COLO668 (cell line): ENCODE measurements around the gene KLHDC3.
"Not testable (repeated sequence)": the region's sequence is repeated elsewhere in the genome, so short reads cannot be mapped to it uniquely, and the experiment has no call there.

ENCODE experiments used
- DNase-seq: peaks from one replicate; lab custom pipeline; 2025; ENCODE audit not compliant: unreplicated experiment; lab: John Stamatoyannopoulos, UW

KLHDC3 gene

GRCh38 chr6:42988486-42989020 is 25.5 kb upstream of the KLHDC3 start:
- DNase-seq, result no peak

GRCh38 chr6:42989923-42990322 is 24.1 kb upstream of the KLHDC3 start:
- DNase-seq, result no peak

GRCh38 chr6:42993445-42993844 is 20.6 kb upstream of the KLHDC3 start:
- no peak for DNase-seq

GRCh38 chr6:42996513-42996912 is 17.5 kb upstream of the KLHDC3 start:
- DNase-seq, result no peak

- DNase-seq, result not testable (repeated sequence)
Observed at GRCh38 chr6:42998205-42998604, 15.8 kb upstream of the KLHDC3 start.

- no peak for DNase-seq
Observed at GRCh38 chr6:43001843-43002242, 12.2 kb upstream of the KLHDC3 start.

- no peak for DNase-seq
Observed at GRCh38 chr6:43005844-43006243, 8.2 kb upstream of the KLHDC3 start.

- DNase-seq, result no peak
Observed at GRCh38 chr6:43006251-43006650, 7.8 kb upstream of the KLHDC3 start.

GRCh38 chr6:43007126-43007525 is 6.9 kb upstream of the KLHDC3 start:
- DNase-seq, result no peak

- peak; percentile 9 for DNase-seq
Observed at GRCh38 chr6:43009124-43009523, 4.9 kb upstream of the KLHDC3 start.

- no peak for DNase-seq
Observed at GRCh38 chr6:43011207-43011606, 2.8 kb upstream of the KLHDC3 start.

GRCh38 chr6:43012364-43012763 is 1.7 kb upstream of the KLHDC3 start:
- no peak for DNase-seq

GRCh38 chr6:43013097-43013842 is 779 bp upstream of the KLHDC3 start:
- peak; percentile 9 for DNase-seq

- DNase-seq, result no peak
Observed at GRCh38 chr6:43014434-43014909, 423 bp downstream of the KLHDC3 start.

GRCh38 chr6:43016176-43016942 is 2.3 kb downstream of the KLHDC3 start:
- no peak for DNase-seq

GRCh38 chr6:43016943-43017334 is 2.9 kb downstream of the KLHDC3 start:
- no peak for DNase-seq

- no peak for DNase-seq
Observed at GRCh38 chr6:43019152-43019551, 5.1 kb downstream of the KLHDC3 start.

- no peak for DNase-seq
Observed at GRCh38 chr6:43020052-43020705, 6.1 kb downstream of the KLHDC3 start.

GRCh38 chr6:43020847-43021246 is 6.8 kb downstream of the KLHDC3 start:
- DNase-seq, result no peak

GRCh38 chr6:43021270-43022047 is 7.4 kb downstream of the KLHDC3 start, which contains the start of gene RRP36:
Gene RRP36 (plus strand): TSS chr6:43021623. CDS start chr6:43021655, 32 bp downstream.
- peak; percentile 76 for DNase-seq

- DNase-seq, result no peak
Observed at GRCh38 chr6:43024436-43024835, 10.4 kb downstream of the KLHDC3 start.
